SKM-1 (cell line): ENCODE data around the gene CNTNAP2.

Experiments used
- DNase-seq: peaks from one replicate; lab custom pipeline; 2025; ENCODE audit not compliant: unreplicated experiment; lab: John Stamatoyannopoulos, UW

The CNTNAP2 gene

DNA sequence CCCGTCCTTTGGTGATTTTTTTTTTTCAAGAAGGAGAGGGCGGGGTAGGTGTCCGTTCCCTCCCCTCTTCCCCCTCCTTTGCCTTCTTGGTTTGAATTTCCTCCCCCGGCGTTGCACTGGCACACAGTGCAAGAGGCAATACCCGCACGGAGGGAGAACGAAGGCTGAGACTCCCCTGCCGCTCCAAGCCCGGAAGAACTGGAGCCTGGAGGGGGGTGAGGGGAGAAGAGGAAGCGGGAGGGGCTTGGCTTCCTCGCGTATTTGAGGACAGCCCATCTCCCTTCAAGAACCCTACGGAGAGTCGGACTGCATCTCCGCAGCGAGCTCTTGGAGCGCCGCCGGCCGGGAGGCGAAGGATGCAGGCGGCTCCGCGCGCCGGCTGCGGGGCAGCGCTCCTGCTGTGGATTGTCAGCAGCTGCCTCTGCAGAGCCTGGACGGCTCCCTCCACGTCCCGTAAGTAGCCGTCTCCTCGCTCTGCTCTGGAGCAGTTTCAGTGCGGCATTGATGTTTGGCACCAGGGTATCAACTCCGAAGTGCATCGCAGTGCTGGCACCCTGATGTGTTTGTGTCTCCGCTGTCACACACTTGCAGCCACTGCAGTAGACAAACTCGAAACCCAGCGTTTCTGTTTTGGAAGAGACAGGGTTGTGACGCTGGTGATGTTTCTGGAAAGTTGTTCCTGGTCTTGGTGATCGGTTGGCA lies at the start of gene CNTNAP2:
Gene CNTNAP2, plus strand, starts transcription at position 281 of the 702 bp plus-strand sequence. Its CDS starts 76 bp downstream, at position 357.
- DNase-seq, result no peak

- DNase-seq, result no peak
Measured at GRCh38 chr7:146067880-146068279, 48.7 kb upstream of the CNTNAP2 start.

- no peak for DNase-seq
Measured at GRCh38 chr7:146074195-146074765, 42.3 kb upstream of the CNTNAP2 start.

- no peak for DNase-seq
Measured at GRCh38 chr7:146076344-146076743, 40.3 kb upstream of the CNTNAP2 start.

DNA sequence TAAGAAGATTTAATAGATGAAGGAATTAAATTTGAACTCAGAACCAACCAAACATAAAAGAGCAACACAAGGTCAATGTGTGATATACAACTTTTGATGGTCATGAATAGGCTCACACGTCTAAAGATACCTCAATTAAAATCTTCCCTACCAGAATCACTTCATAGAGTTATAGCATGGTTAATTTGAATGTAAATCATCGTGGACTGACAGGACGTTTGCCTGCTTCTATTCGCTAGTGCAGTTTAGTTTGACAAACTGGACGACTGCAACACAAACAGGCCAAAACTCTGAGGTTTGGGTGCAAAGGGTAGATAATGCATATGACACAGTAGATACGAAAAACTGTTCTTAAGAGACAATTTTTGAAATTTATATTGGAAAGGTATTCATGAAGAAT lies 32.5 kb upstream of the CNTNAP2 start:
- DNase-seq, result no peak

DNA sequence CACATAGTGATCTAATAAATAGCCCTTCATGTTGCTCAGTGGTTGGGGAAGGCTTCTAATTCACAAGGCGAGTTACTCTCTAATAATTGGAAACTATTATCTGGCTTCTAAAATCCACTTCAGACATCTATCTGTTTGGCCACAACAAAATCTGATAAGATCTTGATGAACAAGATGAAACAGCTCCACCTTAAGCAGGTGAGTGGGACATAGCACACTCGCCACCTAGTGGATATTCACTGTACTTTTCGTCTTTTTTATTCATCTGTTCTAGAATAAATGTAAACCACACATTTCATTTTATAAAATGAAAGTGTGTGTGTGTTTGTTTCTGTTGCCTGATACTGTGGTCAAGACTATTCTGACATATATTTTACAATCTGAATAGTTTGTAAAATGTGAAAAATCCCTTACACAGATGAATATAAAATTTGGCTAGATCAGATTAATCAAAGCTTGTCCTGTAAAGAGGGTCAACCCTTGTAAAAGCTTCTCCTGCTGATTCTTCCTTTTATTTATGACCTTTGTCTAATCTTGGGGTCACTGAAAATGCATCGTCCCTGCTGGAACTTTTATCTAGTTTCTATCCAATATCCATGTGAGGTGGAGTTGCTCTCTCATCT lies 26.5 kb upstream of the CNTNAP2 start:
- peak; percentile 6 for DNase-seq

- DNase-seq, result no peak
Measured at GRCh38 chr7:146094356-146094755, 22.2 kb upstream of the CNTNAP2 start.

- no peak for DNase-seq
Measured at GRCh38 chr7:146096994-146097393, 19.6 kb upstream of the CNTNAP2 start.

DNA sequence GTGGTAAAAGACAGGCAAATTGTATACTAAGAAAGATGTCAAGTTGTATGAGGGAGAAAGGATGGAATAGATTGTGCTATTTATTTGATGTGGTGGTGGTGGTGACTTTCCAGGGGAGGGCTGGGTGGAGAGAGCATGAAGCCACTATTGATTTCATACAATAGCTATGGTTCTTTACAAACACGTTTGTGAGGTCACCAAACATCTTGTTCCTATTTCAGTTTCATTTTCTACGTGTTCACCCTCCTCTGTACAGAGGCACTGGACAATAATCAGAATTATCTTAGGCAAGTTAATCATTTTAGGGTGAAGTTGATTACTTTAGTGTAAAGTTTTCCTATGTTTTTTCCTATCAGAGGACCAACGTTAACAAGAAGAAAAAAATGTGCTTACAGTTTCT lies 10.3 kb upstream of the CNTNAP2 start:
- DNase-seq, result no peak

GRCh38 chr7:146112755-146113154 lies 3.8 kb upstream of the CNTNAP2 start:
- DNase-seq, result no peak

DNA sequence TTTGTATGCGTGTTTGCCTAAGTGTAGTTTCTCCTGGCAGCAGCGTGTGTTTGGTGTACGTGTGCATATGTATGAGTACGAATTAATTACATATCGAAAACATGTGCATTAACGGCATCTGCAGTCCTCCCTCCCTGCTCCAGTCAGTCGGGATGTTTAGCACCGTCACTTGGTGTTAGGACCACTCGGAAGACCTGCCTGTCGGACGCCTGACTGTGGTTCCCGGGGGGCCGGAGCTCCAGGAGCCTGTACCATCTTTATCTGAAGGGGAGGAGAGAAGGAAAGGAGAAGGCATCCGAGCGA lies 1.1 kb upstream of the CNTNAP2 start:
- no peak for DNase-seq

DNA sequence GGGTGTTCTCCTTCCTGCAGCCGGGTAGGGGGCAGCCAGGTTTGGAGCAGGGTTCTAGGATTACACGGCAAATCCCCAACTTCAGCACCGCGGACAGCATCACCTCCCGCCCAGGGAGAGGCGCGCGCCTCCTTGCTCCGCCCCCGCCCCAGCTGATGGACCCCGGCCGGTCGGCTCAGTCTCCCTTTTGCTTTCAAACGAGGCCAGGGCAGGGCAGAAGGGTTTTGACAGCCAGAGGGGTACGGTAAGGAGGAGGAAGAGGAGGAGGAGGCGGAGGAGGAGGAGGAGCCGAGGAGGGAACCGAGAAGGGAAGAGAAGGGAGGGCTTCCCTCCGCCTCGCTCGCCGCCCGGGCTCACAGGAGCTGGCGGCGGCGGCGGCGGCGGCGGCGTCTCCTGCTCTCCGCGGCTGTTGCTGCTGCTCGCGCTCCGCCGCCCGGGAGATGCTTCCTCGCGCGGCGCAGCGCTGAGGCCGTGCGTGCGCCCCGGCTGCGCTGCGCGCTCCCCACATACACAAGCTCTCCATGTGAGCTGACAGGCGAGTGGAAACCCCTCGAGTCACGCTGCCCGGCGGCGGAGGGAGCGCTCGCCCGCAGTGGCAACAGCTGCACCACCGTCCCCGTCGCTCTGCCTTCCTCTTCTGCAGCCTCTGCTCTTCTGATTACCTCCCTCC lies 615 bp upstream of the CNTNAP2 start:
- no peak for DNase-seq

- no peak for DNase-seq
Measured at GRCh38 chr7:146117576-146117975, 975 bp downstream of the CNTNAP2 start.

DNA sequence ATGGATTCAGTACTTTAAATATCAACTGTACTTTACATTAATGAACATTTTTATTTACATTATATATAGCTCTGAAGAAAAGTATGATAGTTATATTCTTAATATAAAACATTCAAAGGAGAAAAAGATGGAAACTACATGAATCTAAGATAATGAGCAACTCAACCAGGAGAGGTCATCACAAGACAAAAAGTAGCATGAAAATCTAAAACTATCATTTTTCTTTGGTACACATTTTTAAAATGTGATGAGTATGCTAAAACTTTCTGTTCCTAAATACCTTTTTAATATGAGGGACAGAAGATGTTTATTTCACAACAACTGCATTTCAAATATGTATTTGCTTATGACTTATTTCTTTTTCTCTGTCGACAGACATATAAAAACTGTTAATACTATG lies 2.4 kb downstream of the CNTNAP2 start:
- DNase-seq, result no peak

GRCh38 chr7:146123715-146124114 lies 7.1 kb downstream of the CNTNAP2 start:
- no peak for DNase-seq

- no peak for DNase-seq
Measured at GRCh38 chr7:146126767-146127509, 10.3 kb downstream of the CNTNAP2 start.

DNA sequence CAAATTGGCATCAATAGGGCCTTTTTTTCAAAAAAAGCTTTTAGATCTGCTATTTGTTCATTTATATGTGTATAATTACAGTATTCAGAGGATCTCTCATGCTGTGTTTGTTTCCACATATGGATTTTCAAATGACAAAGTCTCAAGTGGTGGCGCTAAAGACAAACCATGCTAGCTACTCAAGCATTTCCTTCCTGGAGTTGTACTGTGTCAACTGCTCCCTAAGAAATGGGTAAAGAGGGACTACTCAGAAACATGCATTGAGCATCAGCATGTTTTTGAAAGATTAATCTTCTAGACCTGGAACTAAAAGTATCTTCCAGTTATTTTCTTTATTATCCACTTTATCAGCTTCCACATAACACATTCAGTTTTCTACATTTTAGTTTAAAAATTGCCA lies 12.7 kb downstream of the CNTNAP2 start:
- no peak for DNase-seq

DNA sequence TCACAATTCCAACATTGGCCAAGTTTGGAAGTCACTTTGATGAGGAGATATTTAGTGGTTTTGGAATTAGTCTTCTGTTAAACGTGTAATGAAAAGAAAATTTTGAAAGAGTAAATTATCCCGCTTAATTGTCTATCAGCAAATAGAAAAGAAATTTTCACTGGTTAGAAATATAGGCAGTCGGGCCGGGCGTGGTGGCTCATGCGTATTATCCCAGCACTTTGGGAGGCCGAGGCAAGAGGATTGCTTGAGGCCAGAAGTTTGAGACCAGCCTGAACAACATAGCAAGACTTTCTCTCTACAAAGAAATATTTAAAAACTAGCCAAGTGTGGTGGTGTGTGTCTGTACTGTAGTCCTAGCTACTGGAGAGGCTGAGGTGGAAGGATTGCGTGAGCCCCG lies 13.4 kb downstream of the CNTNAP2 start:
- no peak for DNase-seq

DNA sequence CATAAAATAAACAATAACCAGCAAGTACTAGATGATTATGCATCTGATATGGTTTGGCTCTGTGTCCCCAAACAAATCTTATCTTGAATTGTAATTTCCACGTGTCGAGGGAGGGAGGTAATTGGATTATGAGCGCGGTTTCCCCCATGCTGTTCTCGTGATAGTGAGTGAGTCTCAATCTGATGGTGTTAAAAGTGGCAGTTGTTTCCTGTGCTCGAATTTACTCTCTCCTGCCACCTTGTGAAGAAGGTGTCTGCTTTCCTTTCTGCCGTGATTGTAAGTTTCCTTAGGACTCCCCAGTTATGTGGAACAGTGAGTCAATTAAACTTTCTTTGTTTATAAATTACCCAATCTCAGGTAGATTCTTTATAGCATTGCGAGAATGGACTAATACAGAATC lies 15.1 kb downstream of the CNTNAP2 start:
- DNase-seq, result no peak

DNA sequence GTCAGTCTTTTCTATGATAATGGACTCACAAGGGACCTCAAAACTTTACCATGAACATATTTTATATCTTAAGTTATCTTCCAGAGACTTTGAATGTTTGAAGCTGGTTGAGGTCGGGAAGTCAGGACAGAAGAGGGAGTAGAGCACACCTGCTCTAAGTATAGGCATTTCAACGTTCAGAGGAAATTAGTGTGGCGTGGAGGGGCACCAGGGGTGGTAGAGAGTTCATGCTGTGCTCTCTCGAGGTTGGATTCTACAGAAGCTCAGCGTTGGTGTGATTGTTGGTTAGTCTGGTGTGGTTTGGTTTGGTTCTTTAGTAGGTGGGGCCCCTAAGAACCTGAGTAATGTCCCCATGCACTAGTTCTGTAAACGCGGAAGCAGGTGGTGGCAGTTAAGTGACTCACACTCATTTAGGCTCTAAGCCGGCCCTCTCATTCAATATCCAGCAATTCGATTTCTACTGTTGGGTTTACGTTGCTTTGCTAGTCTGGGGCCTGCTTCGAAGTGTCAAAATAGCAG lies 19.8 kb downstream of the CNTNAP2 start:
- no peak for DNase-seq

GRCh38 chr7:146138926-146139325 lies 22.3 kb downstream of the CNTNAP2 start:
- no peak for DNase-seq
